Measurements from ENCODE around the gene NINL. TPM values are rescaled to one million over a fixed set of nuclear protein-coding genes. Genes with fewer than 3 reads are reported as not detected.

The NINL gene
- total RNA-seq, 1 donor from 2014 or later = 2.0 TPM

- H3K9me3 Mint-ChIP-seq = no peaks in the 10 kb centered on the region
- peaks cover 19% of the 10 kb centered on the region for H3K4me1 Mint-ChIP-seq (ENCODE audit: low read depth)
- intact Hi-C loops (cut with micrococcal nuclease) = no loop called here
- H3K36me3 Mint-ChIP-seq (ENCODE audit: low read depth) = no peaks in the 10 kb centered on the region
- no peak for DNase-seq (ENCODE audit: low spot score)
- no peak overlapping the region for H3K4me3 Mint-ChIP-seq
- H3K27ac Mint-ChIP-seq = no peak overlapping the region
- H3K27me3 Mint-ChIP-seq (ENCODE audit: insufficient read depth) = peaks cover 3% of the 10 kb centered on the region
Observed at GRCh38 chr20:25486377-25486776, 99.0 kb downstream of the NINL start.

- Mint-ChIP-seq H3K36me3 (ENCODE audit: low read depth) (no peaks in the 10 kb centered on the region), H3K4me3 (no peak overlapping the region), H3K27ac (no peak overlapping the region), H3K4me1 (ENCODE audit: low read depth) (peaks cover 19% of the 10 kb centered on the region), H3K27me3 (ENCODE audit: insufficient read depth) (peaks cover 3% of the 10 kb centered on the region), H3K9me3 (no peaks in the 10 kb centered on the region)
- DNase-seq (ENCODE audit: low spot score) = no peak
- intact Hi-C loops (cut with micrococcal nuclease) = no loop called here
Observed at GRCh38 chr20:25485872-25486271, 99.5 kb downstream of the NINL start.

GRCh38 chr20:25484911-25485511 lies 100.3 kb downstream of the NINL start:
- Mint-ChIP-seq H3K4me1 (ENCODE audit: low read depth) (peaks cover 19% of the 10 kb centered on the region), H3K27ac (no peak overlapping the region), H3K36me3 (ENCODE audit: low read depth) (no peaks in the 10 kb centered on the region), H3K27me3 (ENCODE audit: insufficient read depth) (peaks cover 3% of the 10 kb centered on the region), H3K4me3 (no peak overlapping the region), H3K9me3 (no peaks in the 10 kb centered on the region)
- no peak for DNase-seq (ENCODE audit: low spot score)
- intact Hi-C loops (cut with micrococcal nuclease) = no loop called here

GRCh38 chr20:25484224-25484846 lies 101.0 kb downstream of the NINL start:
- H3K27ac Mint-ChIP-seq = no peak overlapping the region
- H3K9me3 Mint-ChIP-seq = no peaks in the 10 kb centered on the region
- peaks cover 3% of the 10 kb centered on the region for H3K27me3 Mint-ChIP-seq (ENCODE audit: insufficient read depth)
- H3K36me3 Mint-ChIP-seq (ENCODE audit: low read depth) = no peaks in the 10 kb centered on the region
- peaks cover 19% of the 10 kb centered on the region for H3K4me1 Mint-ChIP-seq (ENCODE audit: low read depth)
- intact Hi-C loops (cut with micrococcal nuclease) = no loop called here
- no peak overlapping the region for H3K4me3 Mint-ChIP-seq
- no peak for DNase-seq (ENCODE audit: low spot score)

- Mint-ChIP-seq H3K36me3 (ENCODE audit: low read depth) (no peaks in the 10 kb centered on the region), H3K27ac (no peak overlapping the region), H3K4me3 (no peak overlapping the region), H3K27me3 (ENCODE audit: insufficient read depth) (peaks cover 3% of the 10 kb centered on the region), H3K9me3 (no peaks in the 10 kb centered on the region), H3K4me1 (ENCODE audit: low read depth) (peaks cover 19% of the 10 kb centered on the region)
- no peak for DNase-seq (ENCODE audit: low spot score)
- intact Hi-C loops (cut with micrococcal nuclease) = no loop called here
Observed at GRCh38 chr20:25483431-25484132, 101.7 kb downstream of the NINL start.

- Mint-ChIP-seq H3K9me3 (no peaks in the 10 kb centered on the region), H3K27me3 (ENCODE audit: insufficient read depth) (peaks cover 3% of the 10 kb centered on the region), H3K4me3 (no peak overlapping the region), H3K27ac (no peak overlapping the region), H3K36me3 (ENCODE audit: low read depth) (no peaks in the 10 kb centered on the region), H3K4me1 (ENCODE audit: low read depth) (peaks cover 19% of the 10 kb centered on the region)
- intact Hi-C loops (cut with micrococcal nuclease) = no loop called here
- DNase-seq (ENCODE audit: low spot score) = no peak
Observed at GRCh38 chr20:25481918-25482253, 103.4 kb downstream of the NINL start.

- no peaks in the 10 kb centered on the region for H3K36me3 Mint-ChIP-seq (ENCODE audit: low read depth)
- no peak overlapping the region for H3K27ac Mint-ChIP-seq
- peaks cover 3% of the 10 kb centered on the region for H3K27me3 Mint-ChIP-seq (ENCODE audit: insufficient read depth)
- H3K4me1 Mint-ChIP-seq (ENCODE audit: low read depth) = peaks cover 15% of the 10 kb centered on the region
- DNase-seq (ENCODE audit: low spot score) = no peak
- no peak overlapping the region for H3K4me3 Mint-ChIP-seq
- intact Hi-C loops (cut with micrococcal nuclease) = no loop called here
- no peaks in the 10 kb centered on the region for H3K9me3 Mint-ChIP-seq
Observed at GRCh38 chr20:25481235-25481917, 104.0 kb downstream of the NINL start.

- intact Hi-C loops (cut with micrococcal nuclease) = no loop called here
- Mint-ChIP-seq H3K4me3 (no peak overlapping the region), H3K9me3 (no peaks in the 10 kb centered on the region), H3K27me3 (ENCODE audit: insufficient read depth) (peaks cover 3% of the 10 kb centered on the region), H3K4me1 (ENCODE audit: low read depth) (peaks cover 13% of the 10 kb centered on the region), H3K36me3 (ENCODE audit: low read depth) (no peaks in the 10 kb centered on the region), H3K27ac (no peak overlapping the region)
- no peak for DNase-seq (ENCODE audit: low spot score)
Observed at GRCh38 chr20:25480797-25481196, 104.5 kb downstream of the NINL start.

- no peak for DNase-seq (ENCODE audit: low spot score)
- Mint-ChIP-seq H3K4me3 (no peak overlapping the region), H3K9me3 (no peaks in the 10 kb centered on the region), H3K36me3 (ENCODE audit: low read depth) (no peaks in the 10 kb centered on the region), H3K27me3 (ENCODE audit: insufficient read depth) (peaks cover 3% of the 10 kb centered on the region), H3K4me1 (ENCODE audit: low read depth) (peaks cover 11% of the 10 kb centered on the region), H3K27ac (no peak overlapping the region)
- intact Hi-C loops (cut with micrococcal nuclease) = no loop called here
Observed at GRCh38 chr20:25480156-25480555, 105.2 kb downstream of the NINL start.

GRCh38 chr20:25479638-25480037 lies 105.7 kb downstream of the NINL start:
- no peaks in the 10 kb centered on the region for H3K9me3 Mint-ChIP-seq
- no peaks in the 10 kb centered on the region for H3K36me3 Mint-ChIP-seq (ENCODE audit: low read depth)
- H3K4me1 Mint-ChIP-seq (ENCODE audit: low read depth) = peaks cover 6% of the 10 kb centered on the region
- peaks cover 3% of the 10 kb centered on the region for H3K27me3 Mint-ChIP-seq (ENCODE audit: insufficient read depth)
- H3K4me3 Mint-ChIP-seq = no peak overlapping the region
- no peak for DNase-seq (ENCODE audit: low spot score)
- H3K27ac Mint-ChIP-seq = no peak overlapping the region
- intact Hi-C loops (cut with micrococcal nuclease) = no loop called here

- Mint-ChIP-seq H3K27me3 (ENCODE audit: insufficient read depth) (peaks cover 3% of the 10 kb centered on the region), H3K9me3 (no peaks in the 10 kb centered on the region), H3K4me1 (ENCODE audit: low read depth) (no peaks in the 10 kb centered on the region), H3K4me3 (no peak overlapping the region), H3K27ac (no peak overlapping the region), H3K36me3 (ENCODE audit: low read depth) (no peaks in the 10 kb centered on the region)
- intact Hi-C loops (cut with micrococcal nuclease) = no loop called here
- DNase-seq (ENCODE audit: low spot score) = no peak
Observed at GRCh38 chr20:25478889-25479568, 106.3 kb downstream of the NINL start.

GRCh38 chr20:25477014-25477882 lies 108.1 kb downstream of the NINL start:
- H3K4me3 Mint-ChIP-seq = no peak overlapping the region
- intact Hi-C loops (cut with micrococcal nuclease) = no loop called here
- H3K36me3 Mint-ChIP-seq (ENCODE audit: low read depth) = no peaks in the 10 kb centered on the region
- H3K27me3 Mint-ChIP-seq (ENCODE audit: insufficient read depth) = no peaks in the 10 kb centered on the region
- no peaks in the 10 kb centered on the region for H3K4me1 Mint-ChIP-seq (ENCODE audit: low read depth)
- DNase-seq (ENCODE audit: low spot score) = no peak
- no peaks in the 10 kb centered on the region for H3K9me3 Mint-ChIP-seq
- no peak overlapping the region for H3K27ac Mint-ChIP-seq

Data from activated T-helper 1 cell treated with anti-CD3 and anti-CD28 coated beads, Interleukin-12 subunit alpha, Interleukin-12 subunit beta, Interleukin-2, Interleukin-4 antibody, amounts not matched to agents 30 ng/mL and 10 ng/mL and 1 ng/mL, durations not matched to agents 14 hours and 24 hours and 36 hours (primary cell).